ENCODE results near the gene DUT.

DNA sequence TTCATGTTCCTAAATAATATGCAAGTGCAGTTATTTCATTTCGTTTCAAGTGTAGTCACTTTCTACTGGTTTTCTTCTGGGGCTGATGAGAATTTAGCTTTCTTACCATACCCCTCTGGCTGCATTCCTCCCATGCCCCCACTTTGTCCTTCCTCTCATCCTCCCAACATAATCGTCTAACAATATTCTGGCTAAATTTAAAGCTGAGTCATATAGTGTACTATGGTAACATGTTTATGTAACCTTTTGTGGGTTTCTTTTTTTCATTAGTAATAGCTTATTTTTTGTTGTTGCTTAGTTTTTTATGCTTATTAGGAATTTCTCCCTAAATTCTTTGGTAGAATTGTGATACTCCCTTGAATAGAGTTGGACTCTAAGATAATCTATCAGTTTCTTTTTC is 30.5 kb downstream of the DUT start:
- TF ChIP-seq POLR2AphosphoS5 (IDR thresholded peaks at IDR 0.05; ENCODE audit: low read depth, low read length) (no peak), REST (IDR thresholded peaks at IDR 0.05; ENCODE audit: insufficient read depth in 1 of 2, low read depth in 2 of 2, low read length in 2 of 2) (no peak), SIN3A (IDR thresholded peaks at IDR 0.05; ENCODE audit: borderline replicate concordance, insufficient read depth, low read length) (no peak), TAF1 (IDR thresholded peaks at IDR 0.05; ENCODE audit: borderline replicate concordance, insufficient read depth, low read length) (no peak), FOXP2 (optimal IDR thresholded peaks at IDR 0.05; ENCODE audit: borderline replicate concordance, extremely low read depth, extremely low read length, insufficient read depth) (no peak)
